HL-60 (cell line): ENCODE results near the gene SLC22A4.
A peak's percentile ranks its signal among the peaks of the same experiment; 100 is the strongest.

Source experiments
- DNase-seq, 2 experiments: peaks; one replicate each; pipeline ENCODE4 v3.0.0-alpha.2; 2010 to 2020; ENCODE audit warnings: low read depth in 1 of 2, low spot score in 1 of 2
- H3K27ac ChIP-seq: fragments of 250-450 bp; sonication (Bioruptor Pico); replicated peaks from 2 replicates; pipeline ENCODE4 v1.5.1; 2020; ENCODE audit warnings: mild to moderate bottlenecking, moderate library complexity
- H3K27me3 ChIP-seq: fragments of 250-450 bp; sonication (Bioruptor Pico); 2 replicates; pipeline ENCODE4 v1.5.1; 2021; ENCODE audit warnings: mild to moderate bottlenecking, moderate library complexity; ENCODE audit not compliant: insufficient read depth, poor library complexity, severe bottlenecking
- H3K4me3 ChIP-seq: replicated peaks from 2 replicates; pipeline ENCODE4 v1.5.1; 2011; ENCODE audit warnings: mild to moderate bottlenecking, control low read depth, low read length; ENCODE audit not compliant: insufficient read depth
- GABPA ChIP-seq: IDR thresholded peaks from 2 replicates; pipeline ENCODE4 v1.6.1; 2012; ENCODE audit warnings: low read depth
- POLR2AphosphoS5 ChIP-seq: IDR thresholded peaks from 2 replicates; pipeline ENCODE4 v1.6.1; 2012; ENCODE audit warnings: low read depth
- SPI1 ChIP-seq: IDR thresholded peaks from 2 replicates; pipeline ENCODE4 v1.6.1; 2012; ENCODE audit warnings: low read depth, mild to moderate bottlenecking, borderline replicate concordance
- TF ChIP-seq, protein P1 (sequence below): IDR thresholded peaks from one replicate; pipeline ENCODE4 v1.5.1; 2011; ENCODE audit warnings: low read length, control low read depth, inconsistent platforms; ENCODE audit not compliant: insufficient read depth
- TF ChIP-seq, protein P2 (sequence below): IDR thresholded peaks from 2 replicates; pipeline ENCODE4 v1.6.1; 2012; ENCODE audit warnings: low read depth; ENCODE audit not compliant: insufficient replicate concordance

The SLC22A4 gene

DNA sequence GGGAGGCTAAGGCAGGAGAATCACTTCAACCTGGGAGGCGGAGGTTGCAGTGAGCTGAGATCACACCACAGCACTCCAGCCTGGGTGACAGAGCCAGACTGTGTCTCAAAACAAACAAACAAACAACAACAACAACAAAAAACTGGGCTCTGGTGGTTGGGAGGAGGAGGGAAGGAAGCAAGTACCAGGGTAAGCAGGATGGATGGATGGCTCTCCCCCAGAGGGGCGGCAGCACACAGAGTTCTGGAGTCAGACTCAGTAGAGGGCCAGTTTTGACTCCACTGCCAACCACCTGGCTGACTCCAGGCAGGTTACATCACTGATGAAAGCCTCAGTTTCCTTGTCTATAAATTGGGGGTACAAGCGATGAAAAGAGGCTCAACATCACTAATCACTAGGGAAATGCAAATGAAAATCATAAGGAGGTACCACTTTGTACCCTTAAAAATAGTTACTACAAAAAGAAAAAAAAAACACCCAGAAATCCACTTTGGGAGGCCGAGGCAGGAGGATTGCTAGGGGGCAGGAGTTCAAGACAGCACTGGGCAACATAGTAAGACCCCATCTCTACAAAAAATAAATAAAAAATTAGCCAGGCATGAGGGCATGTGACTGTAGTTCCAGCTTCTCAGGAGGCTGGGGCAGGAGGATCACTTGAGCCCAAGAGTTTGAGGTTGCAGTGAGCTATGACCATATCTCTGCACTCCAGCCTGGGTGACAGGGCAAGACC, 3.2 kb downstream of the SLC22A4 start:
- DNase-seq = no peak
- TF ChIP-seq GABPA = no peak
- TF ChIP-seq, protein P1, sequence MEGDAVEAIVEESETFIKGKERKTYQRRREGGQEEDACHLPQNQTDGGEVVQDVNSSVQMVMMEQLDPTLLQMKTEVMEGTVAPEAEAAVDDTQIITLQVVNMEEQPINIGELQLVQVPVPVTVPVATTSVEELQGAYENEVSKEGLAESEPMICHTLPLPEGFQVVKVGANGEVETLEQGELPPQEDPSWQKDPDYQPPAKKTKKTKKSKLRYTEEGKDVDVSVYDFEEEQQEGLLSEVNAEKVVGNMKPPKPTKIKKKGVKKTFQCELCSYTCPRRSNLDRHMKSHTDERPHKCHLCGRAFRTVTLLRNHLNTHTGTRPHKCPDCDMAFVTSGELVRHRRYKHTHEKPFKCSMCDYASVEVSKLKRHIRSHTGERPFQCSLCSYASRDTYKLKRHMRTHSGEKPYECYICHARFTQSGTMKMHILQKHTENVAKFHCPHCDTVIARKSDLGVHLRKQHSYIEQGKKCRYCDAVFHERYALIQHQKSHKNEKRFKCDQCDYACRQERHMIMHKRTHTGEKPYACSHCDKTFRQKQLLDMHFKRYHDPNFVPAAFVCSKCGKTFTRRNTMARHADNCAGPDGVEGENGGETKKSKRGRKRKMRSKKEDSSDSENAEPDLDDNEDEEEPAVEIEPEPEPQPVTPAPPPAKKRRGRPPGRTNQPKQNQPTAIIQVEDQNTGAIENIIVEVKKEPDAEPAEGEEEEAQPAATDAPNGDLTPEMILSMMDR = no peak
- TF ChIP-seq POLR2AphosphoS5 = no peak
- TF ChIP-seq, protein P2, sequence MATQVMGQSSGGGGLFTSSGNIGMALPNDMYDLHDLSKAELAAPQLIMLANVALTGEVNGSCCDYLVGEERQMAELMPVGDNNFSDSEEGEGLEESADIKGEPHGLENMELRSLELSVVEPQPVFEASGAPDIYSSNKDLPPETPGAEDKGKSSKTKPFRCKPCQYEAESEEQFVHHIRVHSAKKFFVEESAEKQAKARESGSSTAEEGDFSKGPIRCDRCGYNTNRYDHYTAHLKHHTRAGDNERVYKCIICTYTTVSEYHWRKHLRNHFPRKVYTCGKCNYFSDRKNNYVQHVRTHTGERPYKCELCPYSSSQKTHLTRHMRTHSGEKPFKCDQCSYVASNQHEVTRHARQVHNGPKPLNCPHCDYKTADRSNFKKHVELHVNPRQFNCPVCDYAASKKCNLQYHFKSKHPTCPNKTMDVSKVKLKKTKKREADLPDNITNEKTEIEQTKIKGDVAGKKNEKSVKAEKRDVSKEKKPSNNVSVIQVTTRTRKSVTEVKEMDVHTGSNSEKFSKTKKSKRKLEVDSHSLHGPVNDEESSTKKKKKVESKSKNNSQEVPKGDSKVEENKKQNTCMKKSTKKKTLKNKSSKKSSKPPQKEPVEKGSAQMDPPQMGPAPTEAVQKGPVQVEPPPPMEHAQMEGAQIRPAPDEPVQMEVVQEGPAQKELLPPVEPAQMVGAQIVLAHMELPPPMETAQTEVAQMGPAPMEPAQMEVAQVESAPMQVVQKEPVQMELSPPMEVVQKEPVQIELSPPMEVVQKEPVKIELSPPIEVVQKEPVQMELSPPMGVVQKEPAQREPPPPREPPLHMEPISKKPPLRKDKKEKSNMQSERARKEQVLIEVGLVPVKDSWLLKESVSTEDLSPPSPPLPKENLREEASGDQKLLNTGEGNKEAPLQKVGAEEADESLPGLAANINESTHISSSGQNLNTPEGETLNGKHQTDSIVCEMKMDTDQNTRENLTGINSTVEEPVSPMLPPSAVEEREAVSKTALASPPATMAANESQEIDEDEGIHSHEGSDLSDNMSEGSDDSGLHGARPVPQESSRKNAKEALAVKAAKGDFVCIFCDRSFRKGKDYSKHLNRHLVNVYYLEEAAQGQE = no peak
- TF ChIP-seq SPI1 = no peak
- no peaks in the 10 kb centered on the region for H3K27me3 ChIP-seq
- peak overlapping the region; percentile 100 for H3K27ac ChIP-seq
- H3K4me3 ChIP-seq = peak overlapping the region; percentile 73

DNA sequence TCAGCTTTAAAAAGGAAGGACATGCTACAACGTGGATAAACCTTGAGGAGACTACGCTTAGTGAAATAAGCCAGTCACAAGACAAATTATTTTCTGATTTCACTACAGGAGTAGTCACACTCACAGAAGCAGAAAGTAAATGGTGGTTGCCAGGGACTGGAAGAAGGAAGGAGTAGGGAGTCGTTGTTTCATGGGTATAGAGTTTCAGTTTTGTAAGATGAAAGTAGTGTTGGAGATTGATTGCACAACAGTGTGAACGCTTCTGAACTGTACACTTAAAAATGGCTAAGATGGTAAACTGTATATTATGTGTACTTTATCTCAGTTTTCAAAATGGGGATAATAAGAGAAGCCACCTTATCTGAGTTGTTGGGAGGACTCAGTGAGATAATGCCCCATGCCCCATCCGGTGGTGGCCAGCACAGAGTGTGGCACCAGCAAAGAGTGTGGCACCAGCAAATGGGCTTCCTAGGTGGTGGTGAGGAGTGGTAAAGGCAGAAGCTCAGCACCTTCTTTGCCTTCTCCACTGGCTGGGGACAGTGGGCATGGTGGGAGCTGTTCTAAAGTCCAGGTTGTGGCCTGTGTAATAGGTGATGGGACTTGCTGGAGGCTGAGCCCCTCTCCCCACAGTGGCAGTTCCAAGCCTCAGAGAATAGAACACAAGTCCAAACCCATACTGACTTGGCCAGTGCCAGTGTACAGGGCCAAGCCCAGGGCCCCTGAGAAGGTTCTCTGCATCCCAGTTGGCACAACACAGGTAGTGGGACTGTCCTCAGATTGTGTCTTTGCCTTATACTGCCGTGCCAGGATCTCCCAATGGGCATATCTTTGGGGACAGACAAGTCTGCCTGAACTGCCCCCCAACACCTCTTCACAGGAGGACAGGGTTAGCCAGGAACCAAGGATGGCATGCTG, 4.4 kb downstream of the SLC22A4 start:
- Histone ChIP-seq H3K4me3 (peak overlapping the region; percentile 73), H3K27ac (peak overlapping the region; percentile 71), H3K27me3 (no peaks in the 10 kb centered on the region)
- peak; percentile 20 to 47 for DNase-seq
- TF ChIP-seq POLR2AphosphoS5 = no peak
- no peak for TF ChIP-seq SPI1
- TF ChIP-seq, protein P2 = no peak
- no peak for TF ChIP-seq GABPA
- TF ChIP-seq, protein P1 = no peak

DNA sequence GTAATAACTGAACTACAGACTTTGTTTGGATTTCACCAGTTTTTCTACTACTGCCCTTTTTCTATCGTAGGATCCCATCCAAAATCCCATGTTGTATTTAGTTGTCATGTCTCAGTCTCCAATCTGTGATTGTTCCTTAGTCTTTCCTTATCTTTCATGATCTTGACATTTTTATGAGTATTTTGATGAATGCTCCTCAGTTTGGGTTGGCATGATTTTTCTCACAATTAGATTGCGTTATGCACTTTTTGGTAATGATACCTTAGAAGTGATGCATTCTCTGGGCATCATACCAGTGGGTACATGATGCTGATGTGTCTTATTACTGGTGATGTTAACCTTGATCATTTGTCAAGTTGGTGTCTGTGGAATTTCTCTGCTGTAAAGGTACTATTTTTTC, 5.7 kb downstream of the SLC22A4 start:
- Histone ChIP-seq H3K4me3 (no peak overlapping the region), H3K27ac (no peak overlapping the region), H3K27me3 (no peaks in the 10 kb centered on the region)
- no peak for DNase-seq
- TF ChIP-seq, protein P1 = no peak
- TF ChIP-seq, protein P2 = no peak
- no peak for TF ChIP-seq POLR2AphosphoS5
- no peak for TF ChIP-seq GABPA
- TF ChIP-seq SPI1 = no peak
